K562 (cell line): ENCODE measurements around the gene MAZ. TPM values are rescaled to one million over a fixed set of nuclear protein-coding genes. Genes with fewer than 3 reads are reported as not detected.
"Not testable (repeated sequence)": the region's sequence is repeated elsewhere in the genome, so short reads cannot be mapped to it uniquely, and the experiment has no call there.

Source experiments
- FOSL1 ChIP-seq: fragments of 200-800 bp; sonication (Bioruptor generic); conservative IDR thresholded peaks from 2 replicates; pipeline ENCODE4 v1.6.1; 2016; ENCODE audit warnings: missing genetic modification characterization, missing compliant biosample characterization
- HES1 ChIP-seq: fragments of 450-650 bp; IDR thresholded peaks from 2 replicates; pipeline ENCODE4 v1.6.1; 2016; ENCODE audit warnings: low read depth, mild to moderate bottlenecking, moderate library complexity
- ILK ChIP-seq: fragments of 450-650 bp; IDR thresholded peaks from 2 replicates; pipeline ENCODE4 v1.6.1; 2016; ENCODE audit warnings: missing genetic modification characterization, low read depth, mild to moderate bottlenecking, missing compliant biosample characterization, moderate library complexity, borderline replicate concordance
- MEIS2 ChIP-seq: fragments of 450-650 bp; IDR thresholded peaks from 2 replicates; pipeline ENCODE4 v1.6.1; 2014; ENCODE audit warnings: mild to moderate bottlenecking; ENCODE audit not compliant: partially characterized antibody
- NFE2L1 ChIP-seq: fragments of 450-650 bp; IDR thresholded peaks from 2 replicates; pipeline ENCODE4 v1.6.1; 2016; ENCODE audit warnings: missing genetic modification characterization, low read depth, mild to moderate bottlenecking, missing compliant biosample characterization, moderate library complexity, borderline replicate concordance
- NFIX ChIP-seq: fragments of 250-450 bp; sonication (Bioruptor Pico); IDR thresholded peaks from 2 replicates; pipeline ENCODE4 v1.4.0; 2020; ENCODE audit warnings: low read depth, mild to moderate bottlenecking, moderate library complexity
- NR2C1 ChIP-seq, 2 experiments: fragments of 450-650 bp; IDR thresholded peaks; 2 replicates each; pipeline ENCODE4 v1.6.1; 2017; ENCODE audit warnings: mild to moderate bottlenecking in 2 of 2, antibody characterized with exemption in 1 of 2, inconsistent platforms in 1 of 2, missing compliant biosample characterization in 1 of 2, missing genetic modification characterization in 1 of 2
- OTX1 ChIP-seq: fragments of 450-650 bp; formaldehyde crosslinking; IDR thresholded peaks from 2 replicates; pipeline ENCODE4 v1.4.0; 2022; ENCODE audit warnings: mild to moderate bottlenecking
- PHF21A ChIP-seq: fragments of 450-650 bp; IDR thresholded peaks from 2 replicates; pipeline ENCODE4 v1.6.1; 2017; ENCODE audit warnings: low read depth, borderline replicate concordance
- PTTG1 ChIP-seq: fragments of 450-650 bp; IDR thresholded peaks from 2 replicates; pipeline ENCODE4 v1.6.1; 2016; ENCODE audit warnings: low read depth, mild to moderate bottlenecking, missing genetic modification characterization, missing compliant biosample characterization
- SMAD3 ChIP-seq: fragments of 450-650 bp; formaldehyde crosslinking; conservative IDR thresholded peaks from 2 replicates; pipeline ENCODE4 v1.4.0; 2020; ENCODE audit warnings: mild to moderate bottlenecking
- SMAD4 ChIP-seq: fragments of 250-450 bp; sonication (Bioruptor Pico); conservative IDR thresholded peaks from 2 replicates; pipeline ENCODE4 v1.8.0; 2021; ENCODE audit warnings: inconsistent platforms, mild to moderate bottlenecking, moderate library complexity
- TRIM24 ChIP-seq, 2 experiments: fragments of 450-650 bp; IDR thresholded peaks; 2 replicates each; pipeline ENCODE4 v1.6.1; 2016
- ZNF134 ChIP-seq: fragments of 250-450 bp; sonication (Bioruptor Pico); conservative IDR thresholded peaks from 2 replicates; pipeline ENCODE4 v1.4.0; 2020
- ZNF589 ChIP-seq: fragments of 200-800 bp; sonication (Bioruptor generic); IDR thresholded peaks from 2 replicates; pipeline ENCODE4 v1.6.1; 2016; ENCODE audit warnings: low read depth, missing genetic modification characterization, missing compliant biosample characterization
- ZNF707 ChIP-seq: fragments of 250-450 bp; sonication (Bioruptor Pico); conservative IDR thresholded peaks from 2 replicates; pipeline ENCODE4 v1.8.0; 2022; ENCODE audit warnings: inconsistent platforms, mild to moderate bottlenecking, moderate library complexity
- polyA plus RNA-seq, 8 experiments: library from polyadenylated mRNA; depleted of rRNA in 4 of 8; stranded (reverse) in 5 of 8; unstranded in 3 of 8; fragments of >200 nt; fragmentation: Nextera tagmentation in 2 of 8; fragmentation: Illumina TruSeq in 1 of 8; extraction: Ambion mirVana in 2 of 8; extraction: Trizol in 1 of 8; gene quantifications; 2 replicates each; pipeline versions ENCODE4 v1.2.1 to v1.2.3, GENCODE V29; 2011 to 2014; ENCODE audit warnings: inconsistent platforms in 1 of 8, missing spikeins in 1 of 8
- total RNA-seq, 7 experiments: library from RNA; depleted of rRNA in 6 of 7; stranded (reverse); fragments of >200 nt in 6 of 7; fragmentation: Illumina TruSeq in 2 of 7; extraction: Trizol in 2 of 7; gene quantifications; 2 replicates each; pipeline versions ENCODE4 v1.2.1 to v1.2.3, GENCODE V29; 2011 to 2021; ENCODE audit warnings: low replicate concordance in 1 of 7
- TF ChIP-seq, protein P1 (sequence below), 3 experiments: fragments of 200-800 bp in 1 of 3; fragments of 250-450 bp in 1 of 3; fragments of 450-650 bp in 1 of 3; sonication (Bioruptor Pico) in 1 of 3; sonication (Bioruptor generic) in 1 of 3; formaldehyde crosslinking in 1 of 3; IDR thresholded peaks; 2 replicates each; pipeline versions ENCODE4 v1.6.1 to v1.8.0; 2016 to 2022; ENCODE audit warnings: mild to moderate bottlenecking in 2 of 3, missing genetic modification characterization in 2 of 3, missing compliant biosample characterization in 1 of 3, moderate library complexity in 1 of 3

The MAZ gene
- total and polyA plus RNA-seq, 9 of the 15 experiments (the other 6 are each of a cell fraction or from before 2014, with no cell fraction given): 45.4 to 532 (median 250) TPM

GRCh38 chr16:29783094-29783953 lies 23.0 kb upstream of the MAZ start (continued):
- TF ChIP-seq, protein P1, sequence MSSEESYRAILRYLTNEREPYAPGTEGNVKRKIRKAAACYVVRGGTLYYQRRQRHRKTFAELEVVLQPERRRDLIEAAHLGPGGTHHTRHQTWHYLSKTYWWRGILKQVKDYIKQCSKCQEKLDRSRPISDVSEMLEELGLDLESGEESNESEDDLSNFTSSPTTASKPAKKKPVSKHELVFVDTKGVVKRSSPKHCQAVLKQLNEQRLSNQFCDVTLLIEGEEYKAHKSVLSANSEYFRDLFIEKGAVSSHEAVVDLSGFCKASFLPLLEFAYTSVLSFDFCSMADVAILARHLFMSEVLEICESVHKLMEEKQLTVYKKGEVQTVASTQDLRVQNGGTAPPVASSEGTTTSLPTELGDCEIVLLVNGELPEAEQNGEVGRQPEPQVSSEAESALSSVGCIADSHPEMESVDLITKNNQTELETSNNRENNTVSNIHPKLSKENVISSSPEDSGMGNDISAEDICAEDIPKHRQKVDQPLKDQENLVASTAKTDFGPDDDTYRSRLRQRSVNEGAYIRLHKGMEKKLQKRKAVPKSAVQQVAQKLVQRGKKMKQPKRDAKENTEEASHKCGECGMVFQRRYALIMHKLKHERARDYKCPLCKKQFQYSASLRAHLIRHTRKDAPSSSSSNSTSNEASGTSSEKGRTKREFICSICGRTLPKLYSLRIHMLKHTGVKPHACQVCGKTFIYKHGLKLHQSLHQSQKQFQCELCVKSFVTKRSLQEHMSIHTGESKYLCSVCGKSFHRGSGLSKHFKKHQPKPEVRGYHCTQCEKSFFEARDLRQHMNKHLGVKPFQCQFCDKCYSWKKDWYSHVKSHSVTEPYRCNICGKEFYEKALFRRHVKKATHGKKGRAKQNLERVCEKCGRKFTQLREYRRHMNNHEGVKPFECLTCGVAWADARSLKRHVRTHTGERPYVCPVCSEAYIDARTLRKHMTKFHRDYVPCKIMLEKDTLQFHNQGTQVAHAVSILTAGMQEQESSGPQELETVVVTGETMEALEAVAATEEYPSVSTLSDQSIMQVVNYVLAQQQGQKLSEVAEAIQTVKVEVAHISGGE (CRISPR knock-in tag; IDR thresholded peaks at IDR 0.05): peak in 1 of 3 experiments; percentile 83; a peak in 2 of 6 replicates
- TF ChIP-seq SMAD4 (CRISPR knock-in tag) (peak; percentile 85), OTX1 (peak; percentile 93; the same call in 1 of the 2 replicates), SMAD3 (CRISPR knock-in tag) (peak; percentile 95), NFIX (CRISPR knock-in tag) (0 out of 2 replicates have a peak, but pooled peaks have one; percentile 21), HES1 (0 out of 2 replicates have a peak, but pooled peaks have one; percentile 45), ZNF134 (CRISPR knock-in tag) (peak; percentile 77), FOSL1 (tag) (peak; percentile 27; the same call in 1 of the 2 replicates), ZNF707 (CRISPR knock-in tag) (peak; percentile 70), PTTG1 (tag) (peak; percentile 98), TRIM24 (IDR thresholded peaks at IDR 0.05) (0 out of 4 replicates have a peak, but pooled peaks of 1 of the 2 experiments have one; percentile 6), PHF21A (peak; percentile 86; the same call in 1 of the 2 replicates), NR2C1 (tag; IDR thresholded peaks at IDR 0.05) (peak; percentile 83), MEIS2 (peak; percentile 41), ZNF589 (CRISPR knock-in tag) (peak; percentile 92), ILK (peak; percentile 74; the same call in 1 of the 2 replicates), NFE2L1 (tag) (peak; percentile 73)
- not testable (repeated sequence) for TF ChIP-seq NR2C1 (IDR thresholded peaks at IDR 0.05)
